B cell (primary cell): Measurements from ENCODE around the gene THADA. TPM values are rescaled to one million over a fixed set of nuclear protein-coding genes. Genes with fewer than 3 reads are reported as not detected.

Source experiments
- ATAC-seq: fragments of 200-7000 bp; cut with Tn5 transposase; one replicate; pipeline ENCODE4 v1.10.0; 2021; ENCODE audit warnings: low read depth, mild to moderate bottlenecking, moderate number of reproducible peaks, moderate library complexity
- CTCF ChIA-PET: fragments of 350-600 bp; sonication (Branson Sonifier 250); formaldehyde crosslinking; loops from one replicate; lab custom pipeline; 2021; ENCODE audit warnings: antibody characterized with exemption, inconsistent platforms; lab: Charles Lee
- POLR2A ChIA-PET: fragments of 350-600 bp; sonication (Branson Sonifier 250); formaldehyde crosslinking; loops from one replicate; lab custom pipeline; 2021; ENCODE audit warnings: antibody characterized with exemption; lab: Charles Lee
- DNase-seq: peaks from one replicate; pipeline ENCODE4 v3.0.0; 2013
- H2AFZ ChIP-seq: 2 replicates; pipeline ENCODE4 v1.6.1; 2012; ENCODE audit warnings: mild to moderate bottlenecking, low read depth, low read length; ENCODE audit not compliant: insufficient read depth, poor library complexity, severe bottlenecking
- H3K27ac ChIP-seq, 2 donors: 1 replicate in 1 of 2; 2 replicates in 1 of 2; pipeline ENCODE4 v1.5.1; 2012 to 2013; ENCODE audit warnings: low read length in 2 of 2, mild to moderate bottlenecking in 2 of 2, moderate library complexity in 1 of 2
- H3K27me3 ChIP-seq, 4 experiments: fragments of 200-600 bp in 1 of 4; sonication (generic) in 1 of 4; replicated peaks in 1 of 4; 1 replicate in 2 of 4; 2 replicates in 2 of 4; pipeline versions ENCODE4 v1.6.1 to v1.7.0; 2013 to 2016; ENCODE audit warnings: low read length in 3 of 4, mild to moderate bottlenecking in 2 of 4, mixed read lengths in 1 of 4, moderate library complexity in 1 of 4; ENCODE audit not compliant: insufficient read depth in 4 of 4, control insufficient read depth in 3 of 4; ENCODE audit errors: control extremely low read depth in 1 of 4
- H3K36me3 ChIP-seq, 2 experiments: replicated peaks in 1 of 2; 1 replicate in 1 of 2; 2 replicates in 1 of 2; pipeline versions ENCODE4 v1.6.1 to v1.7.1; 2013; ENCODE audit warnings: low read length in 1 of 2; ENCODE audit not compliant: insufficient read depth in 2 of 2, control insufficient read depth in 1 of 2; ENCODE audit errors: control extremely low read depth in 1 of 2, extremely low read depth in 1 of 2
- H3K4me1 ChIP-seq, 2 donors: fragments of 200-600 bp in 1 of 2; sonication (generic) in 1 of 2; 1 replicate in 1 of 2; 2 replicates in 1 of 2; pipeline versions ENCODE4 v1.5.1 to v1.6.1; 2013 to 2017; ENCODE audit warnings: low read length in 2 of 2; ENCODE audit not compliant: control insufficient read depth in 2 of 2, insufficient read depth in 2 of 2
- H3K4me2 ChIP-seq: replicated peaks from 2 replicates; pipeline ENCODE3; 2012; ENCODE audit warnings: mild to moderate bottlenecking, low read depth, low read length; ENCODE audit not compliant: poor library complexity, severe bottlenecking
- H3K4me3 ChIP-seq, 5 experiments: fragments of 200-600 bp in 1 of 5; sonication (generic) in 1 of 5; 1 replicate in 3 of 5; 2 replicates in 2 of 5; pipeline versions ENCODE4 v1.5.1 to v1.7.0; 2011 to 2016; ENCODE audit warnings: low read length in 4 of 5, mild to moderate bottlenecking in 4 of 5, low read depth in 2 of 5, control low read depth in 1 of 5, moderate library complexity in 1 of 5; ENCODE audit not compliant: insufficient read depth in 1 of 5; ENCODE audit errors: control extremely low read depth in 1 of 5, extremely low read depth in 1 of 5
- H3K79me2 ChIP-seq: fragments of 200-600 bp; sonication (generic); one replicate; pipeline ENCODE4 v1.6.0; 2016; ENCODE audit warnings: low read length; ENCODE audit not compliant: control insufficient read depth, insufficient read depth
- H3K9ac ChIP-seq: fragments of 200-600 bp; sonication (generic); 2 replicates; pipeline ENCODE4 v1.6.1; 2017; ENCODE audit warnings: mild to moderate bottlenecking, low read length, moderate library complexity
- H3K9me3 ChIP-seq, 3 donors: one replicate each; pipeline versions ENCODE4 v1.6.1 to v1.7.1; 2013; ENCODE audit warnings: low read length in 2 of 3; ENCODE audit not compliant: control insufficient read depth in 2 of 3, insufficient read depth in 1 of 3; ENCODE audit errors: control extremely low read depth in 1 of 3
- H4K20me1 ChIP-seq: 2 replicates; pipeline ENCODE4 v1.6.0; 2012; ENCODE audit warnings: mild to moderate bottlenecking, low read length; ENCODE audit not compliant: insufficient read depth, control insufficient read depth, poor library complexity, severe bottlenecking
- H3K27ac Mint-ChIP-seq: one replicate; pipeline ENCODE4 v1.8.0; 2021; ENCODE audit warnings: mixed read lengths
- H3K27me3 Mint-ChIP-seq: one replicate; pipeline ENCODE4 v1.8.0; 2021; ENCODE audit warnings: mixed read lengths
- H3K4me1 Mint-ChIP-seq: one replicate; pipeline ENCODE4 v1.8.0; 2021; ENCODE audit warnings: mixed read lengths
- H3K4me3 Mint-ChIP-seq: one replicate; pipeline ENCODE4 v1.8.0; 2021; ENCODE audit warnings: mixed read lengths
- H3K9me3 Mint-ChIP-seq: one replicate; pipeline ENCODE4 v1.8.0; 2022; ENCODE audit warnings: mixed read lengths; ENCODE audit not compliant: insufficient read depth
- EZH2 ChIP-seq: IDR thresholded peaks from 2 replicates; pipeline ENCODE4 v1.6.1; 2012; ENCODE audit warnings: borderline replicate concordance, low read depth, mild to moderate bottlenecking, moderate library complexity, low read length; ENCODE audit not compliant: insufficient read depth, poor library complexity, severe bottlenecking
- WGBS: methylation state at CpG from one replicate; pipeline ENCODE4 v1.1.5; 2013; ENCODE audit warnings: missing lambda C conversion rate; ENCODE audit not compliant: insufficient coverage; 5-methylcytosine and 5-hydroxymethylcytosine counted together
- intact Hi-C: fragments of 100-400 bp; cut with micrococcal nuclease; formaldehyde crosslinking; loops from one replicate; pipeline ENCODE4 v1.10.0; 2022
- polyA plus RNA-seq: library from polyadenylated mRNA; depleted of rRNA; stranded (reverse); fragments of >200 nt; gene quantifications from 2 replicates; pipeline ENCODE4 v1.2.3, GENCODE V29; 2012
- total RNA-seq, 2 donors: library from RNA; stranded (reverse); fragments of 120-200 nt in 1 of 2; gene quantifications; 1 replicate in 1 of 2; 2 replicates in 1 of 2; pipeline versions ENCODE4 v1.2.3 to v1.2.4, GENCODE V29; 2013 to 2022
- TF ChIP-seq, protein P1 (sequence below): fragments of 200-600 bp; IDR thresholded peaks from one replicate; pipeline ENCODE4 v1.8.0; 2022; ENCODE audit warnings: antibody characterized with exemption, mild to moderate bottlenecking

Gene THADA
- total and polyA plus RNA-seq, 2 donors (not counting 1 experiment from before 2014, with no cell fraction given): 17.6 to 48.5 TPM

DNA sequence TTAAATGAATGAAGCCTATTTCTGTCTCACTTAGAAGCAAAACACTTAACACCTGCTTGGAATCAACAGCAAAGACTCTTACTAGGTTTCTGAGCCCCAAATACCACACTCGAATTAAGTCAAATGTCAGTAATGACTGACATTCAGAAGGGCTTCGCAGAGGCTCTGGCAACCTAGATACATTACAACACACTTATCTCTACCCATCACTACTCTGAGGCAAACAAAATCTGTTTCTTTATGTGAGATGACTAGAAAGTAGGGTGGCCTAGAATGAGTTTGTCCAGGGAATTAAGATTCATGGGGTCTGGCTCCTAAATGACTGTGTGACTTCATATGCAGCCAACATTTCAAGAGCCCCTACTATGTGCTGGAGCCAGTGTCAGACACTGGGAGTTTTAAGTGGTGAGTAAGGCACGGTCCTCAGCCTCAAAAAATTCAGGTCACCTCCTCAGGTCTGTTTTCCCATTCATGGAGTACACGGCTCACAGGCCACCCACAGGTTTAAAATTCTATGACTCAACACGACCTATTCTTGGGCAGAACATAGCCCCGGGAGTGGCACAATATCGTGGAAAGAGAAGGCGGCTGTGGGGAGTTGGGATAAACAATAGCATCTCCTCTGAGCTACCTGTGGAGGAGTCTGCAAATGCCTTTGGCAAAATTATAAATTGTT is 219.2 kb downstream of the THADA start:
- no peaks in the 10 kb centered on the region for H3K9me3 Mint-ChIP-seq

More for the DNA sequence above, 219.2 kb downstream of the THADA start:
- Mint-ChIP-seq H3K27ac (no peak overlapping the region), H3K4me1 (no peaks in the 10 kb centered on the region), H3K4me3 (no peak overlapping the region), H3K27me3 (no peaks in the 10 kb centered on the region)
- no peak overlapping the region for H3K9ac ChIP-seq
- no peak overlapping the region for H3K4me2 ChIP-seq
- intact Hi-C loops: no loop called here
- WGBS: 100% methylated on average over 4 of the region's 8 CpGs
- no peaks in the 10 kb centered on the region for H3K9me3 ChIP-seq
- H3K27me3 ChIP-seq: no peaks in the 10 kb centered on the region
- H2AFZ ChIP-seq: no peak overlapping the region
- peaks cover 8 to 10% of the 10 kb centered on the region in 2 experiments for H3K36me3 ChIP-seq
- H3K4me3 ChIP-seq: no peak overlapping the region
- no peaks in the 10 kb centered on the region for H3K79me2 ChIP-seq
- no peaks in the 10 kb centered on the region for H4K20me1 ChIP-seq
- no peak overlapping the region for H3K27ac ChIP-seq
- no peak for TF ChIP-seq EZH2
- TF ChIP-seq, protein P1, sequence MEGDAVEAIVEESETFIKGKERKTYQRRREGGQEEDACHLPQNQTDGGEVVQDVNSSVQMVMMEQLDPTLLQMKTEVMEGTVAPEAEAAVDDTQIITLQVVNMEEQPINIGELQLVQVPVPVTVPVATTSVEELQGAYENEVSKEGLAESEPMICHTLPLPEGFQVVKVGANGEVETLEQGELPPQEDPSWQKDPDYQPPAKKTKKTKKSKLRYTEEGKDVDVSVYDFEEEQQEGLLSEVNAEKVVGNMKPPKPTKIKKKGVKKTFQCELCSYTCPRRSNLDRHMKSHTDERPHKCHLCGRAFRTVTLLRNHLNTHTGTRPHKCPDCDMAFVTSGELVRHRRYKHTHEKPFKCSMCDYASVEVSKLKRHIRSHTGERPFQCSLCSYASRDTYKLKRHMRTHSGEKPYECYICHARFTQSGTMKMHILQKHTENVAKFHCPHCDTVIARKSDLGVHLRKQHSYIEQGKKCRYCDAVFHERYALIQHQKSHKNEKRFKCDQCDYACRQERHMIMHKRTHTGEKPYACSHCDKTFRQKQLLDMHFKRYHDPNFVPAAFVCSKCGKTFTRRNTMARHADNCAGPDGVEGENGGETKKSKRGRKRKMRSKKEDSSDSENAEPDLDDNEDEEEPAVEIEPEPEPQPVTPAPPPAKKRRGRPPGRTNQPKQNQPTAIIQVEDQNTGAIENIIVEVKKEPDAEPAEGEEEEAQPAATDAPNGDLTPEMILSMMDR: no peak
- no peaks in the 10 kb centered on the region for H3K4me1 ChIP-seq
- POLR2A ChIA-PET: no interaction called here
- DNase-seq (no peak), ATAC-seq (no peak)
- CTCF ChIA-PET: no interaction called here
